GM19043 (cell line): ENCODE data around the gene ROR2.

Experiments used
- ATAC-seq: cut with Tn5 transposase; IDR thresholded peaks from one replicate; pipeline ENCODE4 v1.9.1; 2021; ENCODE audit warnings: low read depth; ENCODE audit not compliant: unreplicated experiment

Gene ROR2

GRCh38 chr9:91847581-91848091, 102.4 kb downstream of the ROR2 start:
- ATAC-seq = no peak

- ATAC-seq = no peak
These were observed 104.1 kb downstream of the ROR2 start for GRCh38 chr9:91845879-91846278.

GRCh38 chr9:91844701-91845291, 105.2 kb downstream of the ROR2 start:
- ATAC-seq = no peak

- no peak for ATAC-seq
These were observed 105.8 kb downstream of the ROR2 start for GRCh38 chr9:91844190-91844589.

GRCh38 chr9:91843623-91844148, 106.3 kb downstream of the ROR2 start:
- no peak for ATAC-seq

GRCh38 chr9:91843093-91843492, 106.9 kb downstream of the ROR2 start:
- no peak for ATAC-seq

- no peak for ATAC-seq
These were observed 107.5 kb downstream of the ROR2 start for GRCh38 chr9:91842358-91843049.

GRCh38 chr9:91841591-91841990, 108.4 kb downstream of the ROR2 start:
- ATAC-seq = no peak

GRCh38 chr9:91840882-91841281, 109.1 kb downstream of the ROR2 start:
- ATAC-seq = no peak

GRCh38 chr9:91840469-91840868, 109.6 kb downstream of the ROR2 start:
- ATAC-seq = no peak

GRCh38 chr9:91839926-91840465, 110.0 kb downstream of the ROR2 start:
- no peak for ATAC-seq

- no peak for ATAC-seq
These were observed 111.9 kb downstream of the ROR2 start for GRCh38 chr9:91837981-91838731.

GRCh38 chr9:91836515-91836914, 113.5 kb downstream of the ROR2 start:
- ATAC-seq = no peak

- no peak for ATAC-seq
These were observed 114.4 kb downstream of the ROR2 start for GRCh38 chr9:91835632-91836031.

- no peak for ATAC-seq
These were observed 114.8 kb downstream of the ROR2 start for GRCh38 chr9:91835216-91835615.

- no peak for ATAC-seq
These were observed 115.3 kb downstream of the ROR2 start for GRCh38 chr9:91834740-91835139.

- no peak for ATAC-seq
These were observed 116.2 kb downstream of the ROR2 start for GRCh38 chr9:91833878-91834255.

- ATAC-seq = no peak
These were observed 116.7 kb downstream of the ROR2 start for GRCh38 chr9:91833096-91833877.

GRCh38 chr9:91832322-91832721, 117.7 kb downstream of the ROR2 start:
- no peak for ATAC-seq

GRCh38 chr9:91825866-91826265, 124.2 kb downstream of the ROR2 start:
- no peak for ATAC-seq
